Measurements from ENCODE around the gene FBLN5.
"Not testable (repeated sequence)": the region's sequence is repeated elsewhere in the genome, so short reads cannot be mapped to it uniquely, and the experiment has no call there.

The FBLN5 gene

DNA sequence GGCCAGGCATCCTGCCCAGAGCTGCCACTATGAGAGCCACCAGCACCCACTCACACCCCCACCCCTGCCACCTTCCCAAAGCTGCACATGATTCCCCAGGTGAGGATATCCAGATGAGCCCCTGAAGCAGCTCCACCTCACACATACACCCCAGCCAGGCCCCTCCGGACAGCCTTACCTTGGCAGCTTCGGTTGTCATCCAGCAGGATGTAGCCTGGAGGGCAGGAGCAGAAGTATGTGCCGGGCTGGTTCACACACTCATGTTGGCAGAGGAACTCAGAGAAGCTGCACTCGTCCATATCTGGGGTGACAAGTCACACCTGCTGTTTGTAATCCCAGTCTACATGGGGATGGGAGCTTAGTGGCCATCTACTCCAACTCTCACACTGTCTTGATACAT, 64.7 kb downstream of the FBLN5 start:
- DNase-seq: no peak

DNA sequence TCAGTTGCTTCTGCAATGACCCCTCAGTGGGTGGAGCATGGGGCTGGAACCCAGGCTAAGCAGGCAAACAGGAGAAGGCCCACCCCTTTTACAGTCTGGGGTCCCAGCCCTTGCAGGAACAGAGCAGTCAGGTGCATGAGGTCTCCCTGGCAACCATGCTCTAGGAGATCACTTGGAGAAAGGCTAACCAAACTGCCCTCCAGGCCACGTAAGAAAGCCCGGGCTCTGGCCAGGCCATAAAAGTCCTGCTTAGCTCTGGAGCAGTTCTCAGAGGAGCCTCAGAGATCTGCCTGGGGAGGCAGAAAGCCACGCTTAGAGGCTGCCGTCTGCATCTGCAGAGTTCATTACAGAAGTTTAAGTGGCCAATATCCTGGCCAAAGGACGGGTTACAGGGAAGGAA, 65.1 kb downstream of the FBLN5 start:
- DNase-seq: no peak

DNA sequence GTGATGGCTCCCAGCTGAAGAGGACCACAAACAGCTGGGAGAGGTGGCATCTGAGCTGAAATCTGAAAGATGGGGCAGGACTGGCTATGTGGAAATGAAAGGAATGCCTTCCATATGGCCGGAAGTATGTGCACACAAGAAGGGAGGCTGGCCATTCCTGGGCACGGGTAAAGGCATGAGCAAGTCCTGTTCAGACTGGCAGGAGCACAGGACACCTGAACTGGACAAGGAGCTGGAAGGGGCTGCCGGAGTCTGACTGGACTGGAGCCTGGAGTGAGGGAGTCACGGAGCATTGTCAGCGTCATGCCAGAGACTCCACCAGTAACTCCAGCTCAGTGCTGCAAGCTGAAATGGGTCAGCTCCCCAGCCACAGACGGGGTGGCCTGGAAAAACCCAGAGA, 68.3 kb downstream of the FBLN5 start:
- DNase-seq: no peak

DNA sequence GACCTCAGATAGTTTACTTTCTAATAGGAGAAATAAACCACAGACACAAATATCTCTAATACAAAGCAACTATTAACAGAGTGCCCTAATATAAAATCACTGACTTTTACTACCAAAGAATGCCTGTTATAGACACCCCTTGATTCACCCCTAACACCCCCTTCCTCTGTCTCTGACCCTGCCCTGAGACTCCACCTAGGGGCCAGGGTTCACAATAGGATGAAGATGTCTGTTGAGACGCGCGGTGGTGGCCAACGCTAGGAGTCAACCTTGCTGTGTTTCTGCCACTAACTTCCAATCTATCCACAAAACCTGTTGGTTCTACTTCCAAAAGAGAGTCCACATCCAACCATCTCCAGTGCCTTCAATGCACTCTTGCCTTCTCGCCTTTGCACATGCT, 69.2 kb downstream of the FBLN5 start:
- no peak for DNase-seq

DNA sequence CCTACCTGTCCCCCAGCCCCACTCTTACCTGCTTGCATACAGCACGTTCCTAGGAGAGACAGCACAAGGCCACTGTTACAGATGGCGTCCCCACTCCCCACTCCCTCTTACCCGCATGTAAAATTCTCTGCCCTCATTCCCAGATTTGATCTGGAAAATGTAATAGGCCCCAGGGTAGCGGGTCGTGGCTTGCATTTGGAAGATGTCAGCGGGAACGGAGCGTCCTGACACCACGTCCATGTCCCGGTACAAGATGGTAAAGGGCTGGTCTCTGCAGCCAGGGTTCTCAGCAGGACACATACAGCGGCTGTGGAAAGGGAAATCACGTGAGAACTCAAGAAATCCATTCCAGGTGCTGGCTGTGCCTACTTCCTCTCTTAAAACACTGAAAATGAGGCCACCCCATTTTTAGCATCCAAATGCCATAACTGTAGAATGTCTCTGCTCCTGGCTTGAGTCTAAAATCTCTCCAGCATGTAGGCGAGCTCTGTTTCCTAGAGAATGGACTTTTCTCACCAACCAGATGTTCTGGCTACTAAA, 70.0 kb downstream of the FBLN5 start:
- DNase-seq: no peak

DNA sequence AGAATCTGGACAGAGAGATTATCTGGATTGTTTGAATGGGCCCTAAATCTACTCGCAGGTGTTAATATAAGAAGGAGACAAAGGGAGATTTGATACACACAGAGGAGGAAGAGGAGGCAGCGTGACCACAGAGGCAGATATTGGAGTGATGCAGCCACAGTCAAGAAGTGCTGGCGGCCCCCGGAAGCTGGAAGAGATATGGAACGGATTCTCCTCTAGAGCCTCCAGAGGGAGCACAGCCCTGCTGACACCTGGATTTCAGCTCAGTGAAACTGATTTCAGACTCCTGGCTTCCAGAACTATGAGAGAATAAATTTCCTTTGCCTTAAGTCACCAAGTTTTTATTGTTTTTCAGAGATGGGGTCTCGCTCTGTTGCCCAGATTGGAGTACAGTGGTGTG, 71.0 kb downstream of the FBLN5 start:
- DNase-seq: no peak

DNA sequence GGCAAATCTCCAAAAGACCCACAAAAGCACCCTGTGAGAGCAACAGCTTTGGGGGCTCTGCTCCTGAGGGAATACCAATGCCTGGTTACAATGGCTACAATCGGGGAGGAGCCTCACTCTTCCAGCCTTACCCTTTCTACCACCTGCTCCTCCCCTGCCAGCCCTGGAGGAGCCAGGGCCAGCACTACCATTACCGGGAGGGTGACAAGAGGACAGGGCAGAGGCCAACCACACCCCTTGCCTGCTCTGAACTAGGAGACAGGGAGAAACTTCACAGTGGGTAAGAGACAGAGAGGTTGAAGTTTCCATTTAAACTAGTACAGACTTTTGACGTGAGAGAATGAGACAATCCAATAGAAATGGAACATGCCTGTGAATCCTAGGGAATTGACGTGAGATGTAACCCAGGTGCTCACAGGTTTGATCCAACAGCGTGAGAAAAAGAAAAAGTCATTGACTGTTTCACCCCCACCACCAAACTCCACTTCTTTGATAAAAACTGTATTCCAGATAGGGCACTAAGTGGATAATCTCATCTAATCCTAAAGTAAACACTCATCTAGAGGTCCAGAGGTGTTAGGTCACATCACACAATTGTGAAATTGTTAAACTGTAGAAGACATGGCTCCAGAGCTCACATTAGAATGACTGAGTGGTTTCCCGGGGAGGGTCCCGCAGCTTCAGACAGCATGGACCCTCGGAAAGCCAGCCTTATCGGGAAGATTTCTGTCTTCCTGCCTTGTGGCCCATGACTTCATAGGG, 71.8 kb downstream of the FBLN5 start:
- DNase-seq: no peak

DNA sequence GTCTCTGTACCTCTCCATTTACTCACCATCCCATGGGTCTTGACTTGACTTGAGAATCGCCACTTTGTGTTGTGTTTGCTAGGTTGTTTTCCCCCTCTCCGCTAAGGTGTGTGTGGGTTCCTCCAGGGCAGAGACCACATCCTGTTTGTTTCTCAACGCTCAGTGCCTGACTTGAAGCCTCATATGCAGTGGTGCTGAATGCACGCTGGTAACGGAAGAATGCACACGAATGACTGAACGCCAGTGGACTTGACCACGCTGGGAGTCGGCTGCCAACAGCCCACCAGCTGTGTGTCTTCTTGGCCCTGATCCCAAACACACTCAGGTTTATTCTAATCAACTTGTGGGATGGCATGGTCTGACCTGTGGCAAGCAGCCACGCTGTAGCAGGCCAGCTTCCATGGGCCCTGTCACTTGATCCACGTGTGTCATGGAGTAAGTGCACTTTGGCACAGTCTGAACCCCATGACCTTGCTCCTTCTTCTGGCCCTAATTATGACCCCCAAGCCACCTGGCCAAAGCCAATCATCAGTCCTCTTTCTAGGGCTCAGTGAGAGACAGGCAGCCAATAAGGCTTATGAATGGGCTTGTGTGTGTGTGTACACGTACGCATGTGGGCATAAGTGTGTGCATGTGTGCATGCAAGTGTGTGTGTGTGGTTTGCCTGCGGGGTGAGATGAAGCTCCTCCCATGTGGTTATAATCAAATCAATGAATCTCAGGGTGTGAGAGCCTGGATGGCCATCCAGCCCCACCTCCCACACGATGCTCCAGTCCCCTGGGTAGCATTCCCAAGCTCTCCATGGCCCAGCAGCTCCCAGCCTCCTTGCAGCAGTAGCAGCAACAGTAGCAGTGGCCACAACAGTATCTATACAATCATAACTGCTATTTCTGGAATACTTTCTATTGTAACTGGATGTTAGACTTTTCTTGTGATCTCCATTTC, 73.8 kb downstream of the FBLN5 start:
- DNase-seq: no peak

DNA sequence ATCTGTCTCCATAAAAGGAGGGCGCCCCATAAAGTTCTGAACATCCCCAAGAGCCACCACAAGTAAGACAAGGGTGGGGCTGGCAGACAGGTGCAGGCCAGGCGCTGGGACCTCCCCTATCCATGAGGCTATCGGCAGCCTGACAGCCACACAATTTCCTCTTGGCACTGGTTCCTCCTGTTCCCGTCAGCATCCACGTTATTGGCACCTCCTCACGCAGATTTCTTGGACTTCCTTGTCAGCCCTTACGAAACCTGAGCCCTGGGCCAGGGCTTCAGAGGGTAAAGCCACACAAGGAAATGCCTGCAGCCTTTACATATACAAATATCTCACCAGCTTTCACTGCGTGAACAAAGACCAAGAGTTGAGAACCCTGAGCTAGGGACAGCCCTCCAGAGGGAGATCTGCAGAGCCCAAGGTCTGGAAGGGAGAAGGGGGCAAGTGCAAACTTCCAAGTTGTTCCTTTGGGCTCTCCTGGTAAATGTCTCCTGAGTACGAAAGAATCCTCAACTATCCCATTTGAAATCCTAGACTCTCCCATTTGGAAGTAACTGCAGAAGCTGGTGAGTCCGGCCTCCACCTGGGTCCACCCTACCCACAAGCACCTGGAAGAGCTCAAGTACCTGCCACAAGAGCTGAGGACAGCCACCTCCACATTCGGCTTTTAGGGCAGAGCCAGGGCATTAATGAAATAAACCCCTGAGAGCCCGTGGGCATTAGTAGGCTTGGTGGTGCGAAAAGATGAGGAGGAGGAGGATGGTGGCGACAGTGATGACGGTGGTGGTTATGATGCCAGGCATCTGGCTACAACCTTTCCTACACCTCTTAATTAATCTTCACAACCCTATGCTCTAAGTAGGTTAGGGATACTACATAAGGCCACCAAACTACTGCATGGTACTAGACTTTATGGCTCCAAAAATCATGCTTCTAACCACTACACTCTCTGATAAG, 74.7 kb downstream of the FBLN5 start:
- no peak for DNase-seq

DNA sequence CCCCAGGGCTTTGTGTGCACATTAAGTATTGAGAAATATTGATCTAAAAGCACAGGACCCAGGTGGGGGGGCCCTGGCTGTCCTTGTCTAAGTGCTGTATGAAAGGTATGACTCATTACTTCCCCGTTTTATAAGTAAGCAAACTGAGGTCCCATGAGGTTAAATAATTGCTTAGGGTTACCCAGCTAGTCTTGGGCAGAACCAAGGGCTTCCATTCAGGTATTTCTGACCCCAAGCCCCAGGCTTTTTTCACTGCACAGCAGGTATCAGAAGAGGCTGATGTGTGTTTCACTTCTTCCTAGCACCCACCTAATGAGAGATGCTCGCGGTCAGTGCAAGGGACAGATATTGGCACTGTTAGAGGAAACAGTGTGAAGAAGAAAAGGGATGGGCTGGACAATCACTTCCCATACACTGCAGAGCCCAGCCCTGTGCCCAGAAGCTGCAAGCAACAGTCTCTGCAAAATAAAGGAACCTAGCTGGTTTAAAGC, 75.4 kb downstream of the FBLN5 start:
- DNase-seq: no peak

DNA sequence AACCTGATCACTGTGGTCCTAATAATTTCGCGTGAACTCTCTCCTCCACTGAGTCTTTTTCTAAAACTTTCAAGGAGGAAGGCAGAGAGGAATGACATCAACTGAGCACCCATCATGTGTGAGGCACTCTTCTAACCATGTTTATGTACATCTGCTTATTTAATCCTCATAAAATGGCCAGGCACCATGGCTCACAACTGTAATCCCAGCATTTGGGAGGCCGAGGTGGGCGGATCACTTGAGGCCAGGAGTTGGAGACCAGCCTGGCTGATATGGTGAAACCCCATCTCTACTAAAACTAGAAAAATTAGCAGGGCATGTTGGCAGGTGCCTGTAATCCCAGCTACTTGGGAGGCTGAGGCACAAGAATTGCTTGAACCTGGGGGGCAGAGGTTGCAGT, 76.1 kb downstream of the FBLN5 start:
- not testable (repeated sequence) for DNase-seq

DNA sequence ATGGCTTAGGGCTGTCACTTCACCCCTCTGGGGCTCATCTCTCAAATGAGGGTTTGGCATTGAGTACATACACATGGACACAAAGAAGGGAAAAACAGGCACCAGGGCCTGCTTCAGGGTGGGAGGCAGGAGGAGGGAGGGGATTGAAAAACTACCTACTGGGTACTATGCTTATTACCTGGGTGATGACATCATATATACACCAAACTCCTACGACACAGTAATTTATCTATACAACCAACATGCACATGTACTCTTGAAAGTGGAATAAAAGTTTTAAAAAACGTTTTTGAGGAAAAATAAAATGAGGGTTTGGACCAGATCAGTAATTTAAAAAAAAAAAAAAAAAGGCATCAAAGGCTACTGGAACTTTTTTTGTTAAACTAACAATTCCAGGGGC, 76.6 kb downstream of the FBLN5 start:
- no peak for DNase-seq

DNA sequence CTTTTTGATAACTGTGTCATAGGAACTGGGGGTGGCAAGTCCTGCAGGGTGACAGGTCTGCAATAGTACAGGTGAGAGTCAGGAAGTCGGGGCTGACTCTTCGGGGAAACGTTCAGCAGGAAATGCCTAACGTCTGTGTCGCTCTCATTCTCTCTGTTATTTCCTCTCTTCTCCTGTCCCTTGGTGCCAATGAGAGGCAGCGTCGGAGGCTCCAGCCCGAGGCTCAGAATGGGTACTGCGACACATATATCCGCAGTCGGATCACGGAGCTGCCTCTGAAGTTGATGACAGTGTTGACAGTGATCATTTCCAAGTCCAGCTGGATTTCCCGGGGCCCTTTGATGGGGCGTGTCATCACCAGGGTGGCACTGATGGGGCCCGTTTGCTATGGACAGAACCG, 77.5 kb downstream of the FBLN5 start:
- no peak for DNase-seq

DNA sequence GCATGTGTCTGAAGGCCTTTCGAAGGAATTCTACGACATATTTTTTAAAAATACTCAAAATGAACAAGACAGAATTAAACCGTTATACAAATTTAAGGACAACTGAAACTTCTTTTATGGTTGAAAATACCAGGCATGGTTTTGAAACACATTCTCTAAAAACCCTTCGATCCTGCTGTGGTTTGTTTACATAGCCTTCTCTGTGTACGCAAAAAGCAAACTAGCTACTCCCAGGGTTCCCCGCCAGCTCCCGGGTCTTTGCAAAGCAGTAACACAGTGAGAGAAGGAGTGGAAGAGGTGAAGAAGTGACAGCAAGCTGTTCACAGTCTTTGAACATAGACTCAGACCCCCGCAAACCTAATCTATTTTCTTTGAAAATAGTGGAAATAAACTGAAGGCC, 77.9 kb downstream of the FBLN5 start:
- no peak for DNase-seq

DNA sequence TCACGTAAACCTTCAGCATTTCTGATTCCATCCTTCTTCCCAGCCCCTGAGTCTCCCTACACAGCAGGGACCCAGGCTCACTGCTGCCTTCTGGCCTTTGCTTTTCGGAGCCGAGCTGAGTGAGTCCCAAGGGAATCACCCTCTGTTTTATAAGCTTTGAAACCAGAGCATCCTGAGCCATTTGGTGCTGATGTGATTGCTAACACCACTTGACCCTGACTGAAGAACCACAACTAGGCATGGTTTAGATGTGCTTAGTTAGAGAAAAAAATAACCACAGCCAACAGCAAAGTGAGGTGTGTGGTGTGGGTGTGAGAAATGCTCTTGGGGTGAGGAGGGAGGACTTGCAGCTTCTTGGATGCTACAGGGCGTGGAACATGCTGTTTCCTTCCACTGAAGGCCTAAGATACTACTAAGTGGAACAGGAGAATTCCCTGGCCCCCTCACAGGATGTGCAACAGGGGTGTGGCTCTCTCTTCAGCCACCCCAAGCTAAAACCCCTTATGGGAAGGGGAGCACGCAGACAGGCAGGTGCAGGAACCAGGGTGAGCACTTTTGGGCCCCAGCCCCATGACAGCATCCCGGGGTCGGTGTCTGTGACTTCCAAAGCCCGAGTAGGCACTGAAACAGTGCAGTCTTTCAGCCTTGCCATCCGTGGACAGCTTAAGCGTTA, 80.0 kb downstream of the FBLN5 start, which contains the start of gene TC2N:
TC2N (minus strand) TSS at position 221 of the 673 bp plus-strand sequence. CDS start 53,767 bp downstream, outside the sequence.
- no peak for DNase-seq

DNA sequence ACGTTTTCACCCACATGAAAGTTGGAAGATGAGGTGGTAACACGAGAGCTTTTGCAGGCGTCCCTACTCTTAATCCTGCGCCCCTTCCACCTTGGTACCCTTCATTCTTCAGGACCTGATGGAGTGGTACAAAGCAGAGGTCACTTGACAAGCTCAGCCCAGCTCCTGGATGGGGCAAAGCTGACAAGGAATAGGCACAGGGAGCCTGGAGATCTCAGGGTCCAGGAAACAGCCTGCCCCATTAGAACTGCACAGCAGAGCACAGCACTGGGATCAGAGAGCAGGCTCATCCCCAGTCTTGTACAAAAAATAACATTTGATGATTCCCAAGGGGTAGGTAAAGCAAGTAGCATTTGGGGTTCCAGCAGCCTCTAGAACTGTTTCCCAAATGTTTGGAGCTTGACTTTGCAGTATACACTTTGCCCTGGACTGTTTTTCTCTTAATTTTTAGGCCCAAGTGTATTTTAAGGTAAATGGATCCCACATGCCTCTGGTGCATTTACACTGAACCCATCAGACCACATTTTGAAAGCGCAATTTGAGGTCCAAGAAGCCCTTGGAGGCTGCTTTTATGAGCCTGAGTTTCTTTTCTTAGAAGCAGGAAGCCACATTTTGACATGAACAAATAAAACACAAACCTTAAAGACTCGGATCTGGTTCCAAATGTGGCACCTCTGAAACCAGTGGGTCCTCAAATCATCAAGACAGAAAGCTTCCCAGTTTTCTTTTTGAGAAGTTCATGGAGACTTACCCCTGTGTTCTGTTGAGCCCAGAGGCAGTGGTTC, 80.8 kb downstream of the FBLN5 start:
- no peak for DNase-seq

DNA sequence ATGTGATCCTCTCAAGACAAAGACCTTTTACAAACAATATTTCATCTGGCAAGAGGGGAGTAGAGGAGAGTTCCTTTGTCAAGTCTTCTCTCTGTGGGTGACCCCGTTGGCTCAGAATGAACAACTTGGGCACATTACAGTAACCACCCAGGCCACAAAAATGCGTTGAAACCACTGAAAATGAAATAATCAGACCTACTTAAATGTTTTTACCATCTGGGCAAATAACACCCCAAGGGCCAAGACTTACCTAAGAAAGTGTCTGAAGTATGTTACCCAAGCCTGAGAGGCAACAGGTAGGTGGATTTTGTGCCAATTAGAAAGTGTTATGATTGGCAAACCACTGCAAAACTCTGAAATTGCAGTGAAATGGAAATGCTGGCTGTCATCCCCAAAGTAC, 81.4 kb downstream of the FBLN5 start:
- no peak for DNase-seq

DNA sequence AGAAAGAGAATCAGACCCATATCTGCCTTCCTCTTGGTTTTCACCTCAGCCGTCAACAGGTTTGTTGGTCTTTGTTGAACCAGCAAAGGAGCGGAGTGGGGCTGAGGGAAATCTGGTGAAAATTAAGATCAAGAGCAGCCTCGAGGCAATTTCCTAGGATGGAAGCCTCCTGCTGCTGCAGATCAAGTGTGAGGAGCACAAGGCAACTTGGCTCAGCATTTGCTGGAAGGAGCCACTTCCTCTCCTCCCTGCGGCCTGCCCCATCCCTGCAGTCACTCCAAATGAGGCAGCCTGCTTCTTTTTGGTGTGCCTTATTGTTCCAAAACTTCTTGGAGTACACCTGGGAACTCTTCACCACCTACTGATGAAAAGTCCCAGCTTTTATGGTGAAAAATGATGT, 85.1 kb downstream of the FBLN5 start:
- DNase-seq: no peak

DNA sequence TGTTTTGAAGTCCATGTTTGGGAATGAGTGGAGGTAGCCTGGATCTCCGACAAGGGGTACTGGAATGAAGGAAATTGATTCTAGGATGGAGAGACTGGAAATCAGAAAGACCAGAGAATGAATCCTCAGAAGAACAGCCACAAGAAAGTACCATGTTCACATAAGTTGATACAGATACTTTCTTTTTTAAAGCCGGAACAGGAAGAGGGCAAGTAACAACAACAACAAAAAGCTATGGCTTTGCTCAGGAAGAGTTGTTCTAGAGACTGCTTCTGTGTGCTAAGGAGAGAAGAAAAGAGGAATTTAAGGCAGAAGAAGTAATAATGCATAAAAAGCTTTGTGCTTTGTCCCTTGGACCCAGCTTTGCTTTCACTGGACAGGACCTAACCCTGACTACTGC, 86.4 kb downstream of the FBLN5 start:
- DNase-seq: no peak

DNA sequence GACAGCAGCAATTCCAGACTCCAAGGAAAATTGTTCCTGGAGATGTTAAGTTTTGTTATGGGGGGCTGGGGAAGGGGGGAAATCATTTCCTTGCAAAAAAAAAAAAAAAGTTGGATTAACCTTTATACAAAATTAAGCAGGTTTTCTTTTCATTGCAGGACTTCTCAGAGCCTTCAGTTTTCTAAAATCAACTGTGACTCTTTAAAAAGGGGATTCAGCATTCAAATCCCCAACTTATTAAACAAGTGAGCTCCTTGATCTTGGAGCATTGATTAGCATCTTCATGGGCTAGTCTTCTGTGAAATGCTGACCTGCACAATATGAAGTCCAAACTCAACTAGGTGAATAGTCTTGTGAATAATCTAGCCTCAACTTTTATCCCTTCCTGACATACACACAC, 87.3 kb downstream of the FBLN5 start:
- DNase-seq: no peak

Data from midbrain (tissue), 1 donor.